Rectal smooth muscle tissue (tissue), 1 donor: Measurements from ENCODE around the gene MTMR3.

Experiments used
- H3K27ac ChIP-seq: one replicate; pipeline ENCODE4 v1.7.0; 2013; ENCODE audit warnings: low read depth, low read length, inconsistent platforms
- H3K27me3 ChIP-seq: one replicate; pipeline ENCODE4 v1.7.0; 2013; ENCODE audit warnings: low read length; ENCODE audit not compliant: control insufficient read depth, insufficient read depth
- H3K36me3 ChIP-seq: one replicate; pipeline ENCODE4 v1.7.0; 2013; ENCODE audit warnings: low read length; ENCODE audit not compliant: control insufficient read depth, insufficient read depth
- H3K4me1 ChIP-seq: one replicate; pipeline ENCODE4 v1.7.0; 2013; ENCODE audit warnings: low read length; ENCODE audit not compliant: control insufficient read depth, insufficient read depth
- H3K4me3 ChIP-seq: one replicate; pipeline ENCODE4 v1.7.0; 2013; ENCODE audit warnings: low read length
- H3K9ac ChIP-seq: one replicate; pipeline ENCODE4 v1.7.0; 2013; ENCODE audit warnings: low read length

The MTMR3 gene

GRCh38 chr22:30004101-30004500 is 121.1 kb downstream of the MTMR3 start:
- no peaks in the 10 kb centered on the region for H3K27me3 ChIP-seq
- H3K9ac ChIP-seq: no peak overlapping the region
- no peak overlapping the region for H3K27ac ChIP-seq
- H3K4me3 ChIP-seq: no peak overlapping the region
- no peaks in the 10 kb centered on the region for H3K4me1 ChIP-seq
- peaks cover 12% of the 10 kb centered on the region for H3K36me3 ChIP-seq

GRCh38 chr22:30004694-30005093 is 121.7 kb downstream of the MTMR3 start:
- H3K9ac ChIP-seq: no peak overlapping the region
- peaks cover 12% of the 10 kb centered on the region for H3K36me3 ChIP-seq
- H3K4me3 ChIP-seq: no peak overlapping the region
- H3K4me1 ChIP-seq: no peaks in the 10 kb centered on the region
- no peak overlapping the region for H3K27ac ChIP-seq
- no peaks in the 10 kb centered on the region for H3K27me3 ChIP-seq

- no peak overlapping the region for H3K27ac ChIP-seq
Observed at GRCh38 chr22:30005213-30005857, 122.4 kb downstream of the MTMR3 start.

GRCh38 chr22:30007361-30007760 is 124.4 kb downstream of the MTMR3 start:
- H3K36me3 ChIP-seq: peaks cover 17% of the 10 kb centered on the region
- no peak overlapping the region for H3K4me3 ChIP-seq
- H3K4me1 ChIP-seq: no peaks in the 10 kb centered on the region
- no peaks in the 10 kb centered on the region for H3K27me3 ChIP-seq
- no peak overlapping the region for H3K9ac ChIP-seq
- H3K27ac ChIP-seq: no peak overlapping the region

More at GRCh38 chr22:30005213-30005857, 122.4 kb downstream of the MTMR3 start:
- Histone ChIP-seq H3K4me1 (no peaks in the 10 kb centered on the region), H3K4me3 (no peak overlapping the region), H3K9ac (no peak overlapping the region), H3K27me3 (no peaks in the 10 kb centered on the region), H3K36me3 (peaks cover 16% of the 10 kb centered on the region)

GRCh38 chr22:30008401-30008800 is 125.4 kb downstream of the MTMR3 start:
- Histone ChIP-seq H3K9ac (no peak overlapping the region), H3K4me3 (no peak overlapping the region), H3K27ac (no peak overlapping the region), H3K36me3 (peaks cover 17% of the 10 kb centered on the region), H3K27me3 (no peaks in the 10 kb centered on the region), H3K4me1 (no peaks in the 10 kb centered on the region)

GRCh38 chr22:30009478-30009877 is 126.5 kb downstream of the MTMR3 start:
- Histone ChIP-seq H3K4me3 (no peak overlapping the region), H3K9ac (no peak overlapping the region), H3K27me3 (no peaks in the 10 kb centered on the region), H3K27ac (no peak overlapping the region), H3K36me3 (peaks cover 22% of the 10 kb centered on the region), H3K4me1 (no peaks in the 10 kb centered on the region)

- H3K27ac ChIP-seq: no peak overlapping the region
- H3K4me1 ChIP-seq: no peaks in the 10 kb centered on the region
- H3K36me3 ChIP-seq: peaks cover 30% of the 10 kb centered on the region
- H3K4me3 ChIP-seq: no peak overlapping the region
- H3K9ac ChIP-seq: no peak overlapping the region
- H3K27me3 ChIP-seq: no peaks in the 10 kb centered on the region
Observed at GRCh38 chr22:30010789-30011405, 127.9 kb downstream of the MTMR3 start.

- H3K27me3 ChIP-seq: no peaks in the 10 kb centered on the region
- H3K9ac ChIP-seq: no peak overlapping the region
- no peak overlapping the region for H3K4me3 ChIP-seq
- peaks cover 39% of the 10 kb centered on the region for H3K36me3 ChIP-seq
- no peaks in the 10 kb centered on the region for H3K4me1 ChIP-seq
- H3K27ac ChIP-seq: no peak overlapping the region
Observed at GRCh38 chr22:30013201-30013600, 130.2 kb downstream of the MTMR3 start.

- H3K27ac ChIP-seq: no peak overlapping the region
- H3K9ac ChIP-seq: no peak overlapping the region
- no peaks in the 10 kb centered on the region for H3K27me3 ChIP-seq
- H3K4me3 ChIP-seq: no peak overlapping the region
- peaks cover 37% of the 10 kb centered on the region for H3K36me3 ChIP-seq
- H3K4me1 ChIP-seq: no peaks in the 10 kb centered on the region
Observed at GRCh38 chr22:30014244-30014643, 131.3 kb downstream of the MTMR3 start.

GRCh38 chr22:30015229-30015797 is 132.3 kb downstream of the MTMR3 start:
- H3K4me1 ChIP-seq: no peaks in the 10 kb centered on the region
- peaks cover 42% of the 10 kb centered on the region for H3K36me3 ChIP-seq
- H3K9ac ChIP-seq: no peak overlapping the region
- no peaks in the 10 kb centered on the region for H3K27me3 ChIP-seq
- no peak overlapping the region for H3K4me3 ChIP-seq
- H3K27ac ChIP-seq: no peak overlapping the region

GRCh38 chr22:30015846-30016245 is 132.9 kb downstream of the MTMR3 start:
- no peak overlapping the region for H3K4me3 ChIP-seq
- peaks cover 47% of the 10 kb centered on the region for H3K36me3 ChIP-seq
- no peaks in the 10 kb centered on the region for H3K27me3 ChIP-seq
- H3K9ac ChIP-seq: no peak overlapping the region
- H3K27ac ChIP-seq: no peak overlapping the region
- H3K4me1 ChIP-seq: no peaks in the 10 kb centered on the region

GRCh38 chr22:30016596-30016995 is 133.6 kb downstream of the MTMR3 start:
- H3K9ac ChIP-seq: no peak overlapping the region
- H3K36me3 ChIP-seq: peaks cover 53% of the 10 kb centered on the region
- H3K27me3 ChIP-seq: no peaks in the 10 kb centered on the region
- H3K4me1 ChIP-seq: no peaks in the 10 kb centered on the region
- no peak overlapping the region for H3K4me3 ChIP-seq
- H3K27ac ChIP-seq: no peak overlapping the region
